H1 (cell line): ENCODE measurements around the gene ZNF575. TPM values are rescaled to one million over a fixed set of nuclear protein-coding genes. Genes with fewer than 3 reads are reported as not detected.

Source experiments
- JUN ChIP-seq: IDR thresholded peaks from 2 replicates; pipeline ENCODE4 v1.6.1; 2011; ENCODE audit warnings: low read depth, mild to moderate bottlenecking, improper control_type of control experiment, low read length
- KDM5A ChIP-seq: fragments of 200-600 bp; IDR thresholded peaks from 2 replicates; pipeline ENCODE4 v1.7.1; 2012; ENCODE audit warnings: mild to moderate bottlenecking, low read length, inconsistent platforms, mixed read lengths
- POU5F1 ChIP-seq: IDR thresholded peaks from 2 replicates; pipeline ENCODE4 v1.6.1; 2011; ENCODE audit warnings: low read depth, mild to moderate bottlenecking, low read length, moderate library complexity
- polyA plus RNA-seq, 7 experiments: library from polyadenylated mRNA; depleted of rRNA in 3 of 7; stranded (reverse) in 5 of 7; unstranded in 2 of 7; fragments of >200 nt in 5 of 7; fragments of 200-250 nt in 2 of 7; gene quantifications; 1 replicate in 5 of 7; 2 replicates in 1 of 7; 4 replicates in 1 of 7; pipeline versions ENCODE4 v1.2.1 to v1.2.3, GENCODE V29; 2011 to 2013; ENCODE audit warnings: missing spikeins in 2 of 7, mixed read lengths in 2 of 7
- total RNA-seq: library from RNA; stranded (reverse); fragmentation: NEBNext Ultra II Directional; extraction: Animal tissue kit (Norgen Biotek cat#: 25700); gene quantifications from 2 replicates; pipeline ENCODE4 v1.2.1, GENCODE V29; 2021

The ZNF575 gene
- total and polyA plus RNA-seq, 2 of the 8 experiments (the other 6 are each of a cell fraction or from before 2014, with no cell fraction given) = 0.05 TPM; not detected in 1

DNA sequence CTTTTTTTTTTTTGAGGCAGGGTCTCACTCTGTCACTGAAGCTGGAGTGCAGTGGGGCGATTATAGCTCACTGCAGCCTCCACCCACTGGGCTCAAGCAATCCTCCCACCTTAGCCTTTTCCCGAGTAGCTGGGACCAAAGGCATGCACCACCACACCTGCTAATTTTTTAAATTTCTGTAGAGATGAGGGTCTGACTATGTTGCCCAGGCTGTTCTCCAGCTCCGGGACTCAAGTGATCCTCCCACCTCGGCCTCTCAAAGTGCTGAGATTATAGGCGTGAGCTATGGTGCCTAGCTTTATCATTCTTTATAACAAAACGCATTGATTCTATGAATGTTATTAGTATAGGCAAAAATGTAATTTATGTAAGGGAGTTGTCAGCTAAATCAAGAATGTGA lies 49.7 kb upstream of the ZNF575 start (continued):
- TF ChIP-seq JUN = no peak
- no peak for TF ChIP-seq POU5F1
- TF ChIP-seq KDM5A = no peak
